ENCODE data around the gene NSRP1. TPM values are rescaled to one million over a fixed set of nuclear protein-coding genes. Genes with fewer than 3 reads are reported as not detected.

The NSRP1 gene
- total and polyA plus RNA-seq, 2 of the 13 experiments (the other 11 are each of a cell fraction or from before 2014, with no cell fraction given), result 7.0 to 14.3 TPM

DNA sequence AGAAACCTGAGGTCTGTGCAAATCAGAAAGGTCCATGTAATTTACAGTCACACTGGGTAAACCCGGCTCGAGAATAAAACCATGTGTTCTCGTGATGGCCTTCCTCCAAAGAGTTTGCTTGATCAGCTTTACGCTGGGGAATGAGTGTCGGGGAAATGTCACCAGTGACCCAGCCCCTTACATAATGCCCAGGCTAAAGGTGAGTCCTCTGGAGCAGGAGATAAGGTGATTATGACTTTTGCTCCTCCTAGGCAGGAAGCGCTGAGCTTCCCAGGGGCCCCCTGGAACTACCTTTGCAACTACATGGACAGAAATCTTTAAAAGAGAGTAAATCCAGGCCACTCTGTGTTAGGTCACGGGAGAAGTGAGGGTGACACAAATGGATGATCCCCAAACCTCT, 103.2 kb downstream of the NSRP1 start (continued):
- TF ChIP-seq HDAC2 (CRISPR knock-in tag; IDR thresholded peaks at IDR 0.05) (peak; percentile 43; the same call in 1 of the 2 replicates), KAT8 (CRISPR knock-in tag; IDR thresholded peaks at IDR 0.05) (0 out of 2 replicates have a peak, but pooled peaks have one; percentile 18), ZNF569 (CRISPR knock-in tag; IDR thresholded peaks at IDR 0.05; ENCODE audit: borderline replicate concordance) (no peak), PHF21A (CRISPR knock-in tag; IDR thresholded peaks at IDR 0.05) (peak; percentile 53; the same call in 1 of the 2 replicates), SUZ12 (IDR thresholded peaks at IDR 0.05; ENCODE audit: low read depth, low read length) (no peak), CBX1 (IDR thresholded peaks at IDR 0.05; ENCODE audit: low read depth) (no peak), MBD4 (IDR thresholded peaks at IDR 0.05; ENCODE audit: borderline replicate concordance, low read length) (no peak), SMAD3 (CRISPR knock-in tag; IDR thresholded peaks at IDR 0.05) (no peak), DNMT1 (CRISPR knock-in tag; IDR thresholded peaks at IDR 0.05) (no peak), PRMT3 (CRISPR knock-in tag; IDR thresholded peaks at IDR 0.05; ENCODE audit: borderline replicate concordance, low read depth) (no peak), WIZ (CRISPR knock-in tag; IDR thresholded peaks at IDR 0.05) (no peak), ZNF558 (CRISPR knock-in tag; IDR thresholded peaks at IDR 0.05; ENCODE audit: borderline replicate concordance) (no peak), BCL6 (CRISPR knock-in tag; IDR thresholded peaks at IDR 0.05) (0 out of 2 replicates have a peak, but pooled peaks have one; percentile 48), POGZ (CRISPR knock-in tag; IDR thresholded peaks at IDR 0.05) (peak; percentile 40; the same call in 1 of the 2 replicates), NFE2L2 (IDR thresholded peaks at IDR 0.05; ENCODE audit: low read length) (no peak), RXRA (CRISPR knock-in tag; IDR thresholded peaks at IDR 0.05) (no peak), MEIS2 (CRISPR knock-in tag; IDR thresholded peaks at IDR 0.05) (0 out of 2 replicates have a peak, but pooled peaks have one; percentile 21), ZNF343 (CRISPR knock-in tag; IDR thresholded peaks at IDR 0.05) (no peak), JUN (CRISPR knock-in tag; IDR thresholded peaks at IDR 0.05) (no peak), NBN (conservative IDR thresholded peaks at IDR 0.05) (no peak), EED (CRISPR knock-in tag; IDR thresholded peaks at IDR 0.05) (no peak)
- TF ChIP-seq, protein P1, sequence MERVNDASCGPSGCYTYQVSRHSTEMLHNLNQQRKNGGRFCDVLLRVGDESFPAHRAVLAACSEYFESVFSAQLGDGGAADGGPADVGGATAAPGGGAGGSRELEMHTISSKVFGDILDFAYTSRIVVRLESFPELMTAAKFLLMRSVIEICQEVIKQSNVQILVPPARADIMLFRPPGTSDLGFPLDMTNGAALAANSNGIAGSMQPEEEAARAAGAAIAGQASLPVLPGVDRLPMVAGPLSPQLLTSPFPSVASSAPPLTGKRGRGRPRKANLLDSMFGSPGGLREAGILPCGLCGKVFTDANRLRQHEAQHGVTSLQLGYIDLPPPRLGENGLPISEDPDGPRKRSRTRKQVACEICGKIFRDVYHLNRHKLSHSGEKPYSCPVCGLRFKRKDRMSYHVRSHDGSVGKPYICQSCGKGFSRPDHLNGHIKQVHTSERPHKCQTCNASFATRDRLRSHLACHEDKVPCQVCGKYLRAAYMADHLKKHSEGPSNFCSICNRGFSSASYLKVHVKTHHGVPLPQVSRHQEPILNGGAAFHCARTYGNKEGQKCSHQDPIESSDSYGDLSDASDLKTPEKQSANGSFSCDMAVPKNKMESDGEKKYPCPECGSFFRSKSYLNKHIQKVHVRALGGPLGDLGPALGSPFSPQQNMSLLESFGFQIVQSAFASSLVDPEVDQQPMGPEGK (CRISPR knock-in tag; IDR thresholded peaks at IDR 0.05), result no peak
- TF ChIP-seq, protein P2, sequence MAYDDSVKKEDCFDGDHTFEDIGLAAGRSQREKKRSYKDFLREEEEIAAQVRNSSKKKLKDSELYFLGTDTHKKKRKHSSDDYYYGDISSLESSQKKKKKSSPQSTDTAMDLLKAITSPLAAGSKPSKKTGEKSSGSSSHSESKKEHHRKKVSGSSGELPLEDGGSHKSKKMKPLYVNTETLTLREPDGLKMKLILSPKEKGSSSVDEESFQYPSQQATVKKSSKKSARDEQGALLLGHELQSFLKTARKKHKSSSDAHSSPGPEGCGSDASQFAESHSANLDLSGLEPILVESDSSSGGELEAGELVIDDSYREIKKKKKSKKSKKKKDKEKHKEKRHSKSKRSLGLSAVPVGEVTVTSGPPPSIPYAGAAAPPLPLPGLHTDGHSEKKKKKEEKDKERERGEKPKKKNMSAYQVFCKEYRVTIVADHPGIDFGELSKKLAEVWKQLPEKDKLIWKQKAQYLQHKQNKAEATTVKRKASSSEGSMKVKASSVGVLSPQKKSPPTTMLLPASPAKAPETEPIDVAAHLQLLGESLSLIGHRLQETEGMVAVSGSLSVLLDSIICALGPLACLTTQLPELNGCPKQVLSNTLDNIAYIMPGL (CRISPR knock-in tag; IDR thresholded peaks at IDR 0.05; ENCODE audit: borderline replicate concordance in 1 of 2, low read depth in 1 of 2), result no peak
- TF ChIP-seq, protein P3, sequence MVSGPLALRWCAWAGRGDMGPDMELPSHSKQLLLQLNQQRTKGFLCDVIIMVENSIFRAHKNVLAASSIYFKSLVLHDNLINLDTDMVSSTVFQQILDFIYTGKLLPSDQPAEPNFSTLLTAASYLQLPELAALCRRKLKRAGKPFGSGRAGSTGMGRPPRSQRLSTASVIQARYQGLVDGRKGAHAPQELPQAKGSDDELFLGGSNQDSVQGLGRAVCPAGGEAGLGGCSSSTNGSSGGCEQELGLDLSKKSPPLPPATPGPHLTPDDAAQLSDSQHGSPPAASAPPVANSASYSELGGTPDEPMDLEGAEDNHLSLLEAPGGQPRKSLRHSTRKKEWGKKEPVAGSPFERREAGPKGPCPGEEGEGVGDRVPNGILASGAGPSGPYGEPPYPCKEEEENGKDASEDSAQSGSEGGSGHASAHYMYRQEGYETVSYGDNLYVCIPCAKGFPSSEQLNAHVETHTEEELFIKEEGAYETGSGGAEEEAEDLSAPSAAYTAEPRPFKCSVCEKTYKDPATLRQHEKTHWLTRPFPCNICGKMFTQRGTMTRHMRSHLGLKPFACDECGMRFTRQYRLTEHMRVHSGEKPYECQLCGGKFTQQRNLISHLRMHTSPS (CRISPR knock-in tag; IDR thresholded peaks at IDR 0.05; ENCODE audit: low read depth), result no peak
- TF ChIP-seq, protein P4, sequence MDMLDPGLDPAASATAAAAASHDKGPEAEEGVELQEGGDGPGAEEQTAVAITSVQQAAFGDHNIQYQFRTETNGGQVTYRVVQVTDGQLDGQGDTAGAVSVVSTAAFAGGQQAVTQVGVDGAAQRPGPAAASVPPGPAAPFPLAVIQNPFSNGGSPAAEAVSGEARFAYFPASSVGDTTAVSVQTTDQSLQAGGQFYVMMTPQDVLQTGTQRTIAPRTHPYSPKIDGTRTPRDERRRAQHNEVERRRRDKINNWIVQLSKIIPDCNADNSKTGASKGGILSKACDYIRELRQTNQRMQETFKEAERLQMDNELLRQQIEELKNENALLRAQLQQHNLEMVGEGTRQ (IDR thresholded peaks at IDR 0.05; ENCODE audit: low read depth, low read length), result no peak
- TF ChIP-seq, protein P4 (CRISPR knock-in tag; IDR thresholded peaks at IDR 0.05; ENCODE audit: borderline replicate concordance), result no peak

Measured in HepG2 (cell line).